HG02571 (cell line): ENCODE results near the gene TFE3.

Experiments
- ATAC-seq: cut with Tn5 transposase; IDR thresholded peaks from one replicate; pipeline ENCODE4 v1.9.1; 2021; ENCODE audit warnings: mild to moderate bottlenecking, moderate library complexity; ENCODE audit not compliant: unreplicated experiment

Gene TFE3, protein sequence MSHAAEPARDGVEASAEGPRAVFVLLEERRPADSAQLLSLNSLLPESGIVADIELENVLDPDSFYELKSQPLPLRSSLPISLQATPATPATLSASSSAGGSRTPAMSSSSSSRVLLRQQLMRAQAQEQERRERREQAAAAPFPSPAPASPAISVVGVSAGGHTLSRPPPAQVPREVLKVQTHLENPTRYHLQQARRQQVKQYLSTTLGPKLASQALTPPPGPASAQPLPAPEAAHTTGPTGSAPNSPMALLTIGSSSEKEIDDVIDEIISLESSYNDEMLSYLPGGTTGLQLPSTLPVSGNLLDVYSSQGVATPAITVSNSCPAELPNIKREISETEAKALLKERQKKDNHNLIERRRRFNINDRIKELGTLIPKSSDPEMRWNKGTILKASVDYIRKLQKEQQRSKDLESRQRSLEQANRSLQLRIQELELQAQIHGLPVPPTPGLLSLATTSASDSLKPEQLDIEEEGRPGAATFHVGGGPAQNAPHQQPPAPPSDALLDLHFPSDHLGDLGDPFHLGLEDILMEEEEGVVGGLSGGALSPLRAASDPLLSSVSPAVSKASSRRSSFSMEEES

GRCh38 chrX:49043220-49043986 lies at the start of gene TFE3:
TFE3 (minus strand) TSS chrX:49043357; CDS start chrX:49043226, 131 bp downstream.
- peak; percentile 87 for ATAC-seq

- no peak for ATAC-seq
These were observed 46.4 kb upstream of the TFE3 start for GRCh38 chrX:49089553-49089952.

DNA sequence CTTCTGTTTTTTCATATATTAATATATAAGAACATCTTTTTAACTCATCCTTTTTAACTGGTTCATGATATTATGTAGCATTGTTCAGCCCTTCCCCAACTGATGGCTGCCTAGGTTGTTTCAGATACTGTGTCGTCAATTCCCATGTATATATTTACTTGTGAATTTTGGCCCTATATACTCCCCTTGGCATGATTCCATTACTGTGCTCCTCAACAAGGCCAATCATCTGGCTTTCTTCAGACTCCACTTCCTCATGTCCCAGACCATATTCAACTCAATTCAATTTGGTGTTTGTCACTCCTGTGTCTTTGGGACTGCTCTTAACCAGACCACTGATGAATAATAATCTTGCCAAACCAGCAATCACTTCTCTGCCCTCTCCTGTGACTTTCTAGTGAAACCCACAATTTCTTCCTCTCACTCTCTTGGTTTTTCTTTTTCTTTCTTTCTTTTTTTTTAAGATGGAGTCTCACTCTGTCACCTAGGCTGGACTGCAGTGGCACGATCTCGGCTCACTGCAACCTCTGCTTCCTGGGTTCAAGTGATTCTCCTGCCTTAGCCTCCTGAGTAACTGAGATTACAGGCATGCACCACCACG lies 39.2 kb upstream of the TFE3 start:
- no peak for ATAC-seq

GRCh38 chrX:49079489-49080428 lies 36.6 kb upstream of the TFE3 start, which contains the start of gene WDR45:
WDR45 (minus strand) TSS chrX:49079887; CDS start chrX:49078095, 1,792 bp downstream.
- ATAC-seq: peak; percentile 61

DNA sequence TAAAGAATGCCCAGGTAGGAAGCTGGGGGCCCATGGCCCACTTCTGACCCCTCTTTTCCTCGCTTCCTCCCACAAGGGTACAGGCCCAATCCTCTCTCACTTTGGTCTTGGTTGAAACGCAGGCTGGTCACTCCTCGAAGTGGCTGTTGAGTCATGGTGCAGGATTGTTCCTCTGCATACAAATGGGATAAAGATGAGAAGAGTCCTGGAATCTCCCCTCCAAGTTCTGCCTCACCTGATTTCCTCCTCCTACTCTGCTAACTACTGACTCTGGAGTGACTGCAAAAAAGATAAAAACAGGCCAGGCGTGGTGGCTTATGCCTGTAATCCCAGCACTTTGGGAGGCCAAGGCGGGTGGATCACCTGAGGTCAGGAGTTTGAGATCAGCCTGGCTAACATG lies 34.8 kb upstream of the TFE3 start:
- no peak for ATAC-seq

- ATAC-seq: no peak
These were observed 32.2 kb upstream of the TFE3 start for GRCh38 chrX:49075347-49075746.

DNA sequence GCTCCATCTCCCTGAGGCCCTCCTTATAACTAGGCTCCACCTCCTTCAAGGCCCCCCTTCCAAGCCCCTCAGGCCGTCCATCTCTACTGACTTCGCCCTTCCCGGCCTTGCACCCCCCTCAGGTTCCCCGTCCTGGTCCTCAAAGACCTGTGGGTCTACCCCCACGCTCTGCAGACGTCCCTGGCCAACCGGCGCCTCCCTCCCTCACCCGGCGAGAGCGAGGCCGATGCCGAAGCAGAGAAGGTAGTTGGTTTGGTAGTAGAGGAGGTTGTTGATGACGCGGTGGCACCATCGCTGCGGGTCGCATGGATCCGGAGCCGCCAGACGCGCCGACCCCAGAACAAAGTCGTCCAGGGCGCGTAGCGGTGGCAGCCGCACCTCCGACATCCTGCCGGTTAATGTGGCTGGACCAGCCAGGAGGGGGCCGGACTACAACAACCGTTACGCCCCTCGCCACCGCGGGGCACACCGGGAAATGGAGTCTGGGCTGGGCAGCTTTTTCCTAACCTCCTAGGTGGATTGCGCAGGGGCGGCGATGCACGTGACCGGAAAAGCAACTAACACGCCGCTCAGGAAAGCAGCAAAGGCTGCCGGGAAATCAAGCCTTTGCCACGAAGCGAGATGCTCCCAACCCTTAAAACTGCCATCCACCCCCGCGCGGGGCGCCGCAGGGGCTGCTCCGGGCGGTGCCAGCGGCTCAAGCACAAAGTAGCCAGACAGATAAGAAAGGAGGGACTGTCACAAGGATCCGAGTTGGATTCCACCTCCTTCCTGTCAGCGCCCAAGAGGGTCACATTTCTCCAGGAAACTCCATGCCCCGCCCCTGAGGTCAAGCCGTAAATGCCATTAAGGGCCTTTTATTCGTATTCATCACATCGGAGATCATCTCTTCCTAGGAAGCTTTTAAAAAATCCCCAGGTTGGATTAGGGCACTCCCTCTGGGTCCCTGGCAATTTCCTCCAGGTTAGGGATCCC lies 30.7 kb upstream of the TFE3 start, which contains the start of gene PRAF2:
Gene PRAF2 (minus strand): TSS at position 402 of the 975 bp plus-strand sequence. CDS start 15 bp downstream, at position 387.
- ATAC-seq: peak; percentile 84

DNA sequence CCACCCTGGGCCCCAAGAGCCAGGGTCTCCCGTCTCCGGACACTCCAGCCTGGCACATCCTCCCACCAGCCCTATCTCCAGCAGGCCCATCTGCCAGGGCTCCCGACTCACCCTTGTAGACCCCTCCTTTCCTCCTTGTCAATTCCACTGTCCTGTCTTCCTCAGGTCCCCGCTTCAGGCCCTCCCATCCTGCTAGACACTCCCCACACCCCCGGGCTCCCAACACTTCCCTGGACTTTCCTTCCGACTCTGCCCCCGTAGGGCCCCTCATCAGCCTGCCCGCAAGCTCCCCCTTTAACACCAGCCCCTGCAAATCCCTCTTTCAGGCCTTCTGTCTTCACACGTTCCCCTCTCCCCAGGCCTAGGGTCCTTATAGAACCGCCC lies 29.5 kb upstream of the TFE3 start:
- ATAC-seq: no peak

GRCh38 chrX:49071877-49072711 lies 28.9 kb upstream of the TFE3 start:
- no peak for ATAC-seq

DNA sequence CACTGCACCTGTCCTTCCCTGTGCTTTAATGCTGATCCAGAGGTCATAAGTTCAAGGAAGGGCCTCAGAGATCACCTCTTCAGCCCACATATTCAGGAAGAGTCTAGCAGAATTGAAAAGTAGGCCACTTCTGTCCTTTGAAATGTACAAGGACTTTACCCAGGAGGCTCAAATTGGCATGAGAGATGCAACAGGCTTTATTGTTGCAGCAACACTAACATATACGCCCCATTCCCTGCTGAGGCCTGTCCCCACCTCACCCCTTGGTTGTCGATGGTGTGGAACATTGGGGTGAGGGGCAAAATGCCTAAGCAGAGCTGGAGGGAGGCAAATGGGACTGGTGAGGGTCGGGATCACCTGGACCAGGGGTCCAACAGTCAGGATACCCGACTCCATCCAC lies 27.8 kb upstream of the TFE3 start:
- ATAC-seq: no peak

DNA sequence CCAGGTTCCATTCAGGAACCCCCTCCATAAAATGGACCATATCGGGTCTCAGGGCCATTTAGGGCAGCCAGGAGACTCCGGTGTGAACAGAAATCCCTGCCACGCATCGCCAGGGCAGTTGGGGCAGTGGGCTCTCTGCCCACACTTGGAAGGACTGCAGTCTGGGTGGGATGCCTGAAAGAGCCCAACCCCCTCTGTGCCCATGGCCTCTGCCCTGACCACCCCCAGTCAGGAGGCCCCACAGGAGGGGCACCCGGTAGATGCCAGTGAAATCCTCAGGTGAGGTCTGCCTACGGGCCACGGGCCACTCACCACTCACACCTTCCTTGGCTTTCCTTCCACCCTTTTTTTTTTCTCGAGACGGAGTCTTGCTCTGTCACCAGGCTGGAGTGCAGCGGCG lies 25.9 kb upstream of the TFE3 start:
- ATAC-seq: no peak

- no peak for ATAC-seq
These were observed 24.3 kb upstream of the TFE3 start for GRCh38 chrX:49067285-49068120.

- ATAC-seq: no peak
These were observed 23.5 kb upstream of the TFE3 start for GRCh38 chrX:49066690-49067089.

DNA sequence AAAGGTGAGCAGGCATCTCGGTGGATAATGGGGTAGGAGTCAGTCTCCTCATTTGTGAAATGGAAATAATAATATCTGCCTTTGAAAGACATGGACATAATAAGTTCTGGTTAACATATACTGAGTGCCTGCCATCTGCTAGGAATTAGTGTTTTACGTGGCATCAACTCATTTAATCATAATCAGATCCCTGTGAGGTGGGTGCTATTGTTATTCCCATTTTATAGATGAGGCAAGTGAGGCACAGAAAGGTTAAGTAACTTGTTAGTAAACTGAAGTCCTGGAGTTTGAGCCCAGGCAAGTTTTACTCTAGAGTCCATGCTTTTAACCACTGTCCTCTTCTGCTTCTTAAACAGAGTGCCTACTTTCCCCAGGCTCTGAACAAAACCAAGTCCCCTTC lies 23.1 kb upstream of the TFE3 start:
- no peak for ATAC-seq

- no peak for ATAC-seq
These were observed 21.6 kb upstream of the TFE3 start for GRCh38 chrX:49064735-49065134.

GRCh38 chrX:49064303-49064702 lies 21.1 kb upstream of the TFE3 start:
- ATAC-seq: no peak

DNA sequence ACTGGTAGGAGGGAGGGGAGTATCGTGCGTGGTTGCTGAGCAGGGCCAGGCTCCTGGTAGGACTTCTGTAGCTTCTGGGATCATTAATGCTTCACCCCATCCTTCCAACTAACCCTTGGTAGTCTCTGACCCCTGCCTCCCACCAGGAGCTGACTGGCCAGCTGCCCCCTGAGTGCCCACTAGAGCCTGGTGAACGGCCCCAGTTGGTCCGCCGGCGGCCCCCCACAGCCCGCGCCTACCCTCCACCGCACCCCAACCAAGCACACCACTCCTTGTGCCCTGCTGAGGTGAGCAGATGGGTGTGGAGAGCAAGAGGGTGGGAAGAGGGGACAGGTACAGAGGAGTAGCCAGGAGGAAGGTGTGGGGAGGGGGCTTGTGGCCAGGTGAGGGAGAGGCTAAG lies 20.6 kb upstream of the TFE3 start:
- no peak for ATAC-seq
